Cerebellar cortex (tissue), 1 donor: ENCODE results near the gene ADGRA1.
"Not testable (repeated sequence)": the region's sequence is repeated elsewhere in the genome, so short reads cannot be mapped to it uniquely, and the experiment has no call there.

Experiments
- DNase-seq: peaks from one replicate; pipeline ENCODE4 v3.0.0-alpha.2; 2015; ENCODE audit warnings: low spot score

The ADGRA1 gene

DNA sequence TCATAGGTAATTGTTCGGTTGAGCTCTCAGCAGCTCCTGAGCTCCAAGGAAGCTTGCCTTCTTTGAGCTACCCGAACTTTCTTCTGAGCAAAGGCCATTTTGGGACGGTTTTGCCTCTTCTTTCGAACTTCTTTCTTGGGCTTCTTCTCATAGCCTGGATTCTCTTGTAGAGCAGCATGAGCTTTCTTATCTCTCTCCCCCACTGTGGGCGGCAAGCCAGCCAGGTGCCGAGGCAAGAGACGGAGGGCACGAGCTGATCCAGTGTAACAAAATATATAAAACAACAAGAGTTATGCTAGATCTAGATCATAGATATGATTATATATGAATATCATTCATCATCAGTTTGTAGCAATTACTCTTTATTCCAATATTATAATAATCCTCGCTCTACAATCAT lies 55.8 kb downstream of the ADGRA1 start:
- no peak for DNase-seq

DNA sequence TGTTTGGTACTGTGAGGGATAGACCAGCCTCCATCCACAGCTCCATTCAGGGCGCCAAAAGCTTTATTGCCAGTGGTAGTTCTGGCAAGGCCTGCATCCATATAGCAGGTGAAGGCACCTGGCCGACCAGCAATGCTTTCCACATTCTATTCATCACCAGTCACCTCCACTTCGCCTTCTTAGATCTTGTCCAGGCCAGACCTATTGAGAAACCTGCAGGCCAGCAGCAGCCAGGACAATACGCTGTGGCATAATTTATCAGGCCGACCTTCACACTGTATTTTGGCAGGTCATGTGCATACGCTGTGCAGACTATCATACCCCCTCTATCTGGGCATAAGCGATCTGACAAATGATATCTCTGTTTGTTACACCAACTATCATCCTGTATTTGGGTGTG lies 57.0 kb downstream of the ADGRA1 start:
- DNase-seq = no peak

- no peak for DNase-seq
Observed at GRCh38 chr10:133150226-133150625, 62.5 kb downstream of the ADGRA1 start.

DNA sequence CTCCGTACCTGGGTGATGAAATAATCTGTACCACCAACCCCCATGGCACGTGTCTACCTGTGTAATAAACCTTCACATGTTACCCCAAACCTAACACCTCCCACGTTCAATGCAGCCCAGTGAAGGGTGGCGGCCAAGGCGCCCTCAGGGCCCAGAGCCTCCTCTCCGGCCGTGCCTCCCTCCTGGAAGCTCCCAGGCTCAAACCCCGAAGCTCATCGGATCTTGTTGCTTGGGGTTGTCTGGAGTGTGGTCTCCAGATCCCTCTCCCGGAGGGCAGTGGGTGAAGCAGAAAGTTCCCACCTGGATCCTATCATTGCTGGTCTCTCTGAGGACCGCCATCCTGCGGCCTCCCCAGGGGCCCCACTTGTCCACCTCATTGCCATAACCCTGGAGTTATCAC lies 62.9 kb downstream of the ADGRA1 start:
- no peak for DNase-seq

GRCh38 chr10:133151071-133151470 lies 63.3 kb downstream of the ADGRA1 start:
- not testable (repeated sequence) for DNase-seq

DNA sequence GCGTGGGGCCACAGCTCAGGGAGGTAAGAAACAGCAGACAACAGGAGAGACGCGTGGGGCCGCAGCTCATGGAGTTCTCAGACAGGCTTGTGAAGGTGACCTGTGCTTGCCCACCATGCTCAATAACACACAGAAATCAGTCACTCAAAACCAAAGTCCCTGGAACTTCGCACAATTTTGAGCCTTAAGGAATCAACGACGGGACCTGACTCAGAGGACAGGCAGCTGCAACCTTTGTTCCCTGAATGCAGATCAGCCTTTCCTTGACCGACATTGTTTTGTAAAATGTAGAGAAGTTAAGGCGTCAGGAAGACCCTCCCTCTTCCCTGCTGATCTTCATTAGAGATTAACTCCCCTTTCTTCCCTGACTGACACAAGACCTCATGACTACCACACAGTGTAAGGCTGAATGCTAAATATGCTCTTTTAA lies 63.8 kb downstream of the ADGRA1 start:
- no peak for DNase-seq

GRCh38 chr10:133154411-133154810 lies 66.7 kb downstream of the ADGRA1 start:
- no peak for DNase-seq

GRCh38 chr10:133154996-133155778 lies 67.5 kb downstream of the ADGRA1 start:
- DNase-seq = no peak

DNA sequence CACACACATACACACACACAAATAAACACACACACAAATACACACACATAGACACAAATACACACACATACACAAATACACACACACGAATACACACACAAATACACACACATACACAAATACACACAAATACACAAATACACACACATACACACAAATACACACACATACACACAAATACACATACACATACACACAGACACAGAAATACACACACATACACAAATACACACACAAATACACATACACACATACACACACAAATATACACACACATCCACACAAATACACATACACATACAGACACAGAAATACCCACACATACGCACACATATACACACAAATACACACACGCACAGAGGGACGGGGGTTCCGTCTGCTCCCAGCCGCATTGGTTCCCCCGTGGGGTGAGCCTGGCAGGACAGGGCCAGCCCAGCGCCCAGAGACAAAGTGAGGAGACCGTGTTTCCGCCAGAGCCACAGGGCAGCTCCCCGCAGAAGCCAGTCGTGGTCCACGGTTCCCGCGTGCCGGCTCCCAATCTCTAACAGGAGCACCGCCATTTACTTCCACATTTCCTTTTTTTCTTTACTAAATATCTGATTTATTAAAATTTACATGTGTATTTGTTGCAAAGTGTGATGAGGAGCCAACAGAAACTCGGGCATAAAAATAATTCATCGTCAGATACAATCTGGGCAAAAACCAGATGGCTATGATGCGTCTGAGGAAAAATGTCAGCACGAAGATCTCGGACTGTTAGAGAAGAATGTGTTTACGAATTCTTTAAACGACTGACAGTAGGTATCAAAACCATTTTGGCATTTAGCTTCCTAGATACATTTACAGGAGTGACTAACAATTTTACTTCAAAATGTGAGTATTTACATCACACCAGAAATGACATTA lies 69.2 kb downstream of the ADGRA1 start:
- no peak for DNase-seq

DNA sequence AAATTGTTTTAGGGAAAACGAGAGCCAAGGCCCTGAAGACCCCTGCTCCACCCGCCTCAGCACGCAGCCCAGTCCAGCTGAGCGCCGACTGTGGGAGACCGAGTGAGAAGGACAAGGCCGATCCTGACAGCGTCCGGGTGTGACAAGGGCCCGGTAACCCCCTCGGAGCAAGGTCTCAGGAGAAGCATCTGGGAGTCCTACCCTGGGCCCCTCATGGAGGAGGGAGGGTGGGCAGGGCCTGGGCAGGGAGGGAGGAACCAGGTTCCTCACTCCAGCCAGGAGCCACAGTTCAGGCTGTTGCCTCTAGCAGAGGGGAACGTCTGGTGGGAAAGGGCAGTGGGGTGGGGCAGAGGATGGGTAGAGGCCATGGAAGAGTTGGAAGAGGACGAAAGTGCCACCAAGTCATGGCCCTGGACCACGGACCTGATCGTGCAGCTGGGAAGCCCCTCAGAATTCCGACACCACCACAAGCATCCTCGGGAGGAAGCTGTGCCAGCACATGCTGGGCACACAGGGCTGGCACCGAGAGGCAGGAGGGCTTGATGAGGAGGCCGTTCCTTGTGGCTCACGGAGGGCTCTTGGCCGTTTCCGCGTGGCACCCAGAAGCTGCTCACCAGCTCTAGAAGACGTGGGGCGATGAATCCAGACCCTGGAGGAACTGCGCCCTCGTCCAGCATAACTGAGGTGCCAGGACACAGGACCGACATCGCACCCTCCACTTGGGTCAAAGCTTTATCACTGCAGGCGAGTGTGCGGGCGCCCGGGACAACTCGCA lies 70.1 kb downstream of the ADGRA1 start:
- no peak for DNase-seq

DNA sequence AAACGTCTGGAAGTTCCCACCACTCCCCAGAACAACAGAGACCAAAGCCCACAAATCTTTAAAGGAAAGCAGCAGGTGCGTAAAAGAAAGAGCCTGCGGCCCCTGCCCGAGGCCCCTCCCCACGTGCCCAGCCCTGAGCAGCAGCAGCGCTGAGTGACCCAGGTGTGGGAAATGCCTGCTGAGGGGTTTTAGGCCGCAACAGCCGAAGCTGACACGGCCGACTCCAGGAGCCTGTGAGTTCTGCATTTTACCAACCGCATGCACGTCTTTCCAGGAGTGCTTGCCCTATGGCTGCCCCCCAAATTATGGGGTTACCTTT lies 70.7 kb downstream of the ADGRA1 start:
- no peak for DNase-seq

DNA sequence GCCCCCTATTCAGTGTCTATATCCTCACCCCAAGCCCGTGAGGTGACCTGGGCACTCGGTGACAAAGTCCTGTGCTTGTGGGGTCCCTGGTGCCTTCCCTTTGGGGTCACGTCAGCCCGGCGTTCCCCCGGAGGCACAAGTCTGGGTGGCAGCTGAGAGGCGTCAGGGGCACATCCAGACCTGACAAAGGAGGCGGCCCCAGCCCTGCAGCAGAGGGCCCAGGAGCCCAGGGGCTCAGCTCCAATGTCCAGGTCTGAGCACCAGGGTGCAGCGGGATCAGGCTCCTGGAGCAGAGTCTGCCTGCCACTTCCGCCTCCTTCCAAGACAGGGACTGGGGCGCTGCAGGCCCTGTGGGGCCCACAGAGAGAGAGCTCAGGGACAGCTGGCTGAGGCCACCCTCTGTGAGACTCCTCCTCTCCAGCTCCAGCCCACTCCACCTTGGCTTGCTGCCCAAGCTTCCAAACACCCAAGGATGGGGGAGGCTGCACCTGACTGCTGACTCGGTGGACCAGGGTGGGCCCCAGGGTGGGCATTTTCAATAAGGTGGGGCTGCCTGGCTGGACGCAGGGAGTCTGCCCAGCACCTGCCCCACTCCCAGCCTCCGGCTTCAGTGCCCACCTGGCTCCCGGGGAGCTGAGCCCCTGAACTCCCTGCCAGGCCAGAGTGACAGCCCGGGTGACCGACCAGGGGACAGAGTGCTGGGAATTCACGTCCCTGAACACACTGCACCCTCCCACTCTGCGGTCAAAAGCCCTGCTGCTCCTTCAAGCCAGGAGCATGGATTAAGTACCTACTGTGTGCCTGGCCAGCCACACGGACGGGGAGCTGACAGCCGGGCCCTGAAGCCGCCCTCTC lies 71.3 kb downstream of the ADGRA1 start:
- no peak for DNase-seq

DNA sequence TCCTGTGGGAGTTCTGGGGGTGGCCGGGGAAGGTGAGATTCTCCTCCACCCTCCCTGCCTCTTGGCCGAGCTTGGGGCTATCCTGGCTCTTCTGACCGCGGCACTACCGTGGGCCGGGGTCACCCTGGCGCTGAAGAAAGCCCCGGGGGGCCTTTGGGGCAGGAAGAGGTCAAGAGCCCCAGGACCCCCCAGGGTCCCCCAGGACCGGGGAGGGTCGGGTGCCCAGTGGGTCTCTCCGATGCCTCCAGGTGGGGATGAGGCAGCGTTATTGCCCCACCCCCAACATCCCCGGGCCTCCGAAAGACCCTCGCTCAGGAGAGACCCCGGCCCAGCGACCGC lies 71.9 kb downstream of the ADGRA1 start:
- no peak for DNase-seq

DNA sequence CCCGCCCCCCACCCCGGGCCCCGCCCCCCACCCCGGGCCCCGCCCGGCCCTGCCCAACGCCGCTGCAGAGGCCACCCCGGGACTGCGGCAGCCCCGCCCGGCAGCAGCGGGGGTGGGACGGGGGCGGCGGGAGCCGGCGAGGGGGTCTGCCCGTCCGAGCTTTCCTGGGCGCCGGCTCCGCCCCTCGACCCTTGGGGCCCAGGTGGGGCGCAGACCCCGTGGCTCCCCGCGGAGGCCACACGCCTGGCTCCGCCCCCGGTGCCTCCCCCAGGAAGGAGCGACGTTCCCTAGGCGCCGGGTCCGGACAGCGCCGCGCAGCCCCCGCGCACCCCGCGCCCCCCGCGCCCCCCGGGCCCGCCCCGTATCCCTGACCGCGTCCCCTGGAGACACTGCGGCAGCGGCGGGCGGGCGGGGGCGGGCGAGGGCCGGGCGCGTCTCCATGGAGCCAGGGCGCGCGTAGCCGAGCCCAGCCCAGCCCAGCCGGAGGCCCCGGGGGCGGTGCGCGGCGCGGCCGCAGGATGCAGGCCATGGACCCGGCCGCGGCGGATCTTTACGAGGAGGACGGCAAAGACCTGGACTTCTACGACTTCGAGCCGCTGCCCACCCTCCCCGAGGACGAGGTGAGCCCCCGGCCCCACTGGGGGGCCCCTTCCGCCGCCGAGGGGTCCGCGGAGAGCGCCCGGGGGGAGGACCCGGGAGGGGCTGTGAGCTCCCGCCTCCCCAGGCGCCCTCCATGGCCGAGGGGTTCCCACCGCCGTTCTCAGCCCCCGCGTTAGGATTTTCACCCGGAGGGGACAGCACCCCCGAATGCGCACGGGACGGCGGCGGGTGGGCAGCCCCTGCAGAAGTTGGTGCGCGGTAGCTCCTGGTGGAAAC lies 72.5 kb downstream of the ADGRA1 start, which contains the start of gene KNDC1:
Gene KNDC1, plus strand, starts transcription at position 270 of the 876 bp plus-strand sequence. Its CDS starts 249 bp downstream, at position 519.
- no peak for DNase-seq

- peak; percentile 44 for DNase-seq
Observed at GRCh38 chr10:133160826-133161471, 73.2 kb downstream of the ADGRA1 start.

DNA sequence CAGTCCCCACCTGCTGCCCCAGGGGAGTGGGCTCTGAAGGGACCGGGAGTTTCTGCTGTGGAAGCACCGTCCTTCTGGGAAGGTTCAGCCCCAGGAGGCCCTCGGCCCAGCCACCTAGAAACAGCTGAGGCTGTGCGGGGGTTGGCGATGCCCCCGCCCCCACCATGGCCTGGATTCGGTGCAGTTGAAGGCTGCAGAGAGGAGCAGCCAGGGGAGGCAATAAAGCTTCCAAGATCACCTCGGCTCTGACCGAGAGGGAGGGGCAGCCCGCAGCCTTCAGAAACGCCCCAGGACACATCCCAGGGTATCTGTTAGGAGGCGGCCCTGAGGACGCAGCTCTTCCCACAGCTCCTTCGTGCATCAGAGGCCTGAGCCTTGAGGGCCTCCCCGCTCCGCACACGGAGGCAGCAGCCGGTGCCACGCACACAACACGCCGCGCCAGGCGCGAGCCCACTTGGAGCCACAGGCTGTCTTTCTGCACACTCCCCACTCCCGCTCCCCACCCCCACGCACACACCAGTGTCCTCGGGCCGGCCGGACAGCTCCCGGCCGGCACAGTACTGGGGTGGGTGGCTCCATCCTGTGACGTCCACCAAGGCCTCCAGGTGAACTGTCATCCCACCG lies 73.9 kb downstream of the ADGRA1 start:
- DNase-seq = peak; percentile 46

- peak; percentile 86 for DNase-seq
Observed at GRCh38 chr10:133162178-133162909, 74.6 kb downstream of the ADGRA1 start.

- no peak for DNase-seq
Observed at GRCh38 chr10:133162910-133163856, 75.5 kb downstream of the ADGRA1 start.
